GM18909 (cell line): ENCODE results near the gene AGAP1.

Experiments
- ATAC-seq: cut with Tn5 transposase; IDR thresholded peaks from one replicate; pipeline ENCODE4 v1.9.1; 2021; ENCODE audit warnings: mild to moderate bottlenecking; ENCODE audit not compliant: unreplicated experiment, poor library complexity

AGAP1 gene

GRCh38 chr2:236109473-236109872, 615.6 kb downstream of the AGAP1 start:
- no peak for ATAC-seq

GRCh38 chr2:236112466-236112865, 618.6 kb downstream of the AGAP1 start:
- no peak for ATAC-seq

GRCh38 chr2:236113425-236113824, 619.6 kb downstream of the AGAP1 start:
- no peak for ATAC-seq

- no peak for ATAC-seq
These were observed 620.1 kb downstream of the AGAP1 start for GRCh38 chr2:236113948-236114347.

- ATAC-seq = no peak
These were observed 621.1 kb downstream of the AGAP1 start for GRCh38 chr2:236114959-236115358.

- ATAC-seq = no peak
These were observed 623.6 kb downstream of the AGAP1 start for GRCh38 chr2:236117401-236117800.

- no peak for ATAC-seq
These were observed 624.0 kb downstream of the AGAP1 start for GRCh38 chr2:236117861-236118269.

- no peak for ATAC-seq
These were observed 625.2 kb downstream of the AGAP1 start for GRCh38 chr2:236119003-236119402.

GRCh38 chr2:236119476-236119875, 625.6 kb downstream of the AGAP1 start:
- ATAC-seq = no peak

GRCh38 chr2:236120141-236120601, 626.3 kb downstream of the AGAP1 start:
- ATAC-seq = no peak

- no peak for ATAC-seq
These were observed 627.0 kb downstream of the AGAP1 start for GRCh38 chr2:236120829-236121228.

- no peak for ATAC-seq
These were observed 627.7 kb downstream of the AGAP1 start for GRCh38 chr2:236121546-236121945.

GRCh38 chr2:236122236-236122635, 628.4 kb downstream of the AGAP1 start:
- ATAC-seq = no peak

- no peak for ATAC-seq
These were observed 629.9 kb downstream of the AGAP1 start for GRCh38 chr2:236123716-236124115.

GRCh38 chr2:236124182-236124893, 630.5 kb downstream of the AGAP1 start:
- no peak for ATAC-seq

GRCh38 chr2:236125541-236125940, 631.7 kb downstream of the AGAP1 start:
- ATAC-seq = no peak

GRCh38 chr2:236127010-236127409, 633.2 kb downstream of the AGAP1 start:
- ATAC-seq = no peak

GRCh38 chr2:236128321-236128720, 634.5 kb downstream of the AGAP1 start:
- no peak for ATAC-seq

- no peak for ATAC-seq
These were observed 636.1 kb downstream of the AGAP1 start for GRCh38 chr2:236129935-236130334.

- ATAC-seq = no peak
These were observed 636.6 kb downstream of the AGAP1 start for GRCh38 chr2:236130349-236130998.

GRCh38 chr2:236131073-236131692, 637.3 kb downstream of the AGAP1 start:
- ATAC-seq = no peak
